ENCODE results near the gene EPS8.

EPS8 gene

DNA sequence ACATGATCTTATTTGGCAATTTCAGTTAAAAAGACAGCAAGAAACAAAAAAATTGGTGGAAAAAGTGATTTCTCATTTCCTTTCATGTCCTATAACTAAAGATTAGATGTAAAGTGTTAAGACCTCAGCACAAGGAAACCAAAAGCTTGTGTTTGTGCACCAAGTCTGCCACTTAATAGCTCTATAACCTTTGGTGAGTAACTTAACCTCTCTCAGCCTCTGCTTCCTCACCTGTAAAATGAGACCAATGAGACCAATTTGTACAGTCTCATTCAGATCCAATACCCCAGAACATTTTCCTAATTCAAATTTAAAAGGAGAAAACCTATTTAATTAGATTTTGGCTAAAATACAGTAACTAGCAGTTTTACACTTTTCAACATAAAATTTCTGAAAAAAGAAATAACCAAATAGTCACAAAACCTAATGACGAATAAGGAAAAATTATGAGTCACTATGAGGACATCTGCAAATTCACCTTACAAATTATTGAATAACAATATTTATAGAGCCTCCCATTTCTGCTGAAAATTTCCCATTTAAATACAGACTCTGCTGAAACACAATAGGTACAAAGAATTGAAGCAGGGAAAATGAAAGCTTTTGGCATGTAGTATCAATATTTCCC, 71.1 kb downstream of the EPS8 start:
- DNase-seq (ENCODE audit: low read depth in 2 of 2): no peak

DNA sequence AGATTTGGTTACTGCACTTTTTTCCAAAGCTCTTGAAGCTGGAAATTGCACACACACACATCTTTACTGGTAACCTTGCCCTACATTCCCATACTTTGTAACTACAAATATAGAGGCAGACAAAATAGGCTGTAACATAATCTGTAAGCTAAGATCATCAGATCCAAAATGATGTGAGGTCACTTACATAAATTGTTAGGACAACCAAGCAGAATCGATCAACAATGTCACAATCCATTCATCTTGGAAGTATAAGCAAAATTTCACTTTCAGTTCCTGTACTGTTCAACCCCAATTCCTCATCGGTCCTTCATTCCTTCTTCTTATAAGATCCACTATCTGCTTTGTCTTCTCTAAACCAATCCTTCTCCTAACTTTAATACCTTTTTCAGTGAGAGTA, 72.6 kb downstream of the EPS8 start:
- DNase-seq (ENCODE audit: low read depth in 2 of 2): no peak

DNA sequence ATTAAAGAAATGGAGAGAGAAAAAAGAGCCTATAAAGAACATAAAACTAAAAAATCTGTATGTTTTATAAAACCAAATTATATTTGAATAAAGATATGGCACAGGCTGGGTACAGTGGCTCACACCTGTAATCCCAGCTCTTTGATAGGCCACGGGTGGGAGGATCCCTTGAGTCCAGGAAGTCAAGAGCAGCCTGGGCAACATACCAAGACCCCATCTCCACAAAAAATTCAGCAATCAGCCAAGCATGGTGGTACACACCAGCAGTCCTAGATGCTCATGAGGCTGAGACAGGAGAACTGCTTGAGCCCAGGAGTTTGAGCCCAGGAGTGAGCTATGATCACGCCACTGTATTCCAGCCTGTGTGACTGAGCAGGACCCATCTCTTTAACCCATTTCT, 74.9 kb downstream of the EPS8 start:
- DNase-seq (ENCODE audit: low read depth in 2 of 2): no peak

DNA sequence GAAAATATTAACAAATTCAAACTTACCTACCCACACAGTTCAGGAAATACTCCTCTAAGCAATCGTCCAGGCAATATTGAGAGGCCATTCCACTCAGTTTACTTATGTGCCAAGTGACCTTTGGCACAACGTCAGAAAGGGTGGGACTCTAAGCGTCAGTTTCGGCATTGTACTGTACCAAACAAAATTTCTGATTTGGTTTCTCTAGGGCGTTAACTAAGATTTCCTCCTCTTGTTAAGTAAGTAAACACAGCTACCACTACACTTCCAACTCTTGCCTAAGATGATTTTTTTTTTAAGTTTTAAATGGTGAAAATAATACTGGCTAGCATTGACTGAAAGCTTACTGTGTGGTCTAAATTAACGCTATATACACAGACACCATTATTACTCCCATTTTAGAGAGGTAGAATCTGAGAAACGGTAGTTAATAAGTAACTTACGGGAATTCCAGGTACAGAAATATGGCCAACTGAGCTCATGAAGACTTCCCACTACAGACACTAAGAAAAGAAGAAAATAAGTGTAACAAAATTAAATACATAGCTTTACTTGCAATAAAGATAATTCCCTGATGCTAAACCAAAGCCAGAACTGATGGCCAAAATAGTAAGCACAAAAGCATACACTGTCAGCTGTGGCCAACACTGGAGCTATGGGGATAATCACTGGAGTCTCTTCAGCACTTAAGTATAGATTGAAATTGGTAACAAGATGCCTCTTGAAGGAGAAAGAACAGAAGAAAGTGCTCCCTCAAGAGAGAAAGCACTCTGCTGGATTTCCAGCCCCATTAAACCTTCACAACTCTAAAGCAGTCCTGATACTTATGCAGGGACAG, 76.1 kb downstream of the EPS8 start:
- DNase-seq (ENCODE audit: low read depth in 2 of 2): no peak

DNA sequence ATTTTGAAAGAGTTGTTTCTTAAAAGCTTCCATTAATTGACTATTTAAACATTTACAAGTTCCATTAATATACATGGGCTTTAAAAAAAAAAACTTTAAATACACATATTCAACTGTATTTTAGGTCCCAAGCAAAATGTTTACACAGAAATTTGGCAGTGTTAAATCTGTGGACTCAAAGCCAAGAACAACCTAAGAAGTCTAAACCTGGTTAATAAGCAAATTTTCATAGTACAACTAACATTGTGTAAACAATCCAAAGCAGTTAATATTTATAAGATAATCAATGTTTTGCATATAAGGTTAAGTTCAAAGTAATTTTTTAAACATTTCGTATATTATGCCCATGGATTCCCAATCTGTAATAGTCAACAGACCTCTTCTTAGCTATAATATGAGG, 77.0 kb downstream of the EPS8 start:
- no peak for DNase-seq (ENCODE audit: low read depth in 2 of 2)

DNA sequence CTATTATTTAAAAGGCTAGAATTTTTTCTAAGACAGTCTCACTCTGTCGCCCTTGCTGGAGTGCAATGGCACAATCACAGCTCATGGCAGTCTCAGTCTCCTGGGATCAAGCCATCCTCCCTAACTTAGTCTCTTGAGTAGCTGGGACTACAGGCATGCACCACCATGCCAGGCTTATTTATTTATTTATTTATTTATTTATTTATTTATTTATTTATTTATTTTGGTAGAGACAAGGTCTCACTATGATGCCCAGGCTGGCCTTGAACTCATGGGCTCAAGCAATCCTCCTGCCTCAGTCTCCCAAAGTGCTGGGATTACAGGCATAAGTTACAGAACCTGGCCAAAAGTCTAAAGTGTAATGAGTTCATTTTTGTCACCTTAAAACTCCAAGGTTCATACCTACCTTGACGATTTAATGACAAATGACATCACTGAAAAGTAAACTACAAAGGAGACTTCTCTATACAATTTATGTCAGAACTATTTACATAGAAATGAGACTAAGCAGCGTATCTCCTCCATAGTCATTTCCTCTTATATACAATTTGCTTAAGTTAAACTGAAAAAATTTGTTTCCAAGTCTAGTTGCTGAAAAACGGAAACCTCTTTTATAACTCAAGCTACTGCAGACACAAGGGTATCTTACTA, 78.2 kb downstream of the EPS8 start:
- DNase-seq (ENCODE audit: low read depth in 2 of 2): no peak

DNA sequence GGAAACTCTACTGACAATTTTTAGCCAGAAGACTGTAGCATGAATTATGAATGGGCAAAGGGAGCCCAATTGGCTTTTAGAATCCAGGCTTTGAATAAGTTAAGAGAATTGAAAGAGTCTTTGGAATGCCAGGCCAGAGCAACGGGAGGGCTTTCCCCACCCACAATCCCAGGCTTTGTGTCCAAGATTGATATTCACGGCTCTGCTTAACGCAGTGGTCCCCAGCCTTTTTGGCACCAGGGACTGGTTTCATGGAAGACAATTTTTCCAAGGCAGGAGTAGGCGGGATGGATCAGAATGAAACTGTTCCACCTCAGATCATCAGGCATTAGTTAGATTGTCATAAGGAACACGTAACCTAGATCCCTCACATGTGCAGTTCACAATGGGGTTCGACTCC, 79.6 kb downstream of the EPS8 start:
- no peak for DNase-seq (ENCODE audit: low read depth in 2 of 2)

DNA sequence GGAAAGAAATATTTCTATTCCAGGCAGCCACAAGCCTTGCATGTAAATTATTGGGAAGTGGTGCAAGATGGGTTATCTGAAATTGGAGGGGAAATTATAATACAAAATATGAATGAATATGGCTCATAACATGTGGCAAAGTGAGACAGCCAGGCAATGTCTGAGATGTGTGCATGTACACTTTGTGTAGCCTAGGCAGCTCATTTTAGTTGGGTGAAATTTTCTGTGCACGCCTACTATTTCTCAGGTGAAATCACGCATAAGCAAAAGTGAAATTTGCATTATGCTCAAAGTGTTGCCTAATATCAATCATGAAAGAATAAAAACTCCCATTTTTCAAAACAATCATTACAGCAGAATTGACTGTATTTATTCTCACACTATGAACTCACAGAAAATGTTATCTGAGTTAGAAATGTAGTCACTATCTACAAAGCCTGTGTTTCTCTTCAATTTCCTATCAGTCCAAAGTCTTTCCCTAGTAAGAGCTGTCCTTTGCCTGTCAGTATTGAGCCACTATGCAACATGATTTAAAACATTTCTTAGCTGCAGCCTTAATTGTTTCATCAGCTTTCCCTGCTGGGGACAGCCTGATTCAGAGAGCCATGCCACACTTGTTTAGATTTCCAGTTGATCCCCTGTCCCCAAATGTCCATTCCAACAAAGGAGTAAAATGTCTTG, 80.7 kb downstream of the EPS8 start:
- DNase-seq (ENCODE audit: low read depth in 2 of 2): no peak

DNA sequence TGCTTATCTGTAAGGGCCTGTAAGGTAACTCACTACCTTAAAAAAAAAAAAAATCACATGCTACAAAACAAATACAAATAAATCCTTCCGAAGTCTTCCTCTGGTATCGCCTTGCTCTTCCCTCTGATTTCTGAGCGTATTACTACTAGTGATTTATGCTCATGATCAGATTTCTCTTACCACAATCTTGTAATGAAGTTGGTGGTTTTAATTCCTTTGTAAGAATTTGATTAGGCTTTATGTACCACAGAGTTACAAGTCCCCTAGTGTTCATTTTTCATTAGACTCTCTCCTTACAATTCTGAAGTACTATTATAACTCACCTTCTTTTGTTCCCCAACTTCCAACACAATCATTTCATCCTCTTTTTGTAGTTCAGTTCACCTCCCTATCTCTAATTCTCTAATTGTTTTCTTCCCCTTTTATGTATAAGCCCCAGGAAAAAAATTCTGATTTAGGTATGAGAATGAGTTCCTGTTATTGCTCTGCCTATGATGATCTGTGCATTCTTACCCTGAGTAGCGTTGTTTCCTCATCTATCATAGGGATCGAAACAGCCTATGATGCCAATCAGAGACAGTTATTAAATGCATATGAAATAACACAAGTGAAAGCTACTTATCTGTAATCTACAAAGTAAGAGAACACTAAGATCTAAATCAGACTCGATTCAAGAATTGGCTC, 81.5 kb downstream of the EPS8 start:
- DNase-seq (ENCODE audit: low read depth in 2 of 2): no peak

DNA sequence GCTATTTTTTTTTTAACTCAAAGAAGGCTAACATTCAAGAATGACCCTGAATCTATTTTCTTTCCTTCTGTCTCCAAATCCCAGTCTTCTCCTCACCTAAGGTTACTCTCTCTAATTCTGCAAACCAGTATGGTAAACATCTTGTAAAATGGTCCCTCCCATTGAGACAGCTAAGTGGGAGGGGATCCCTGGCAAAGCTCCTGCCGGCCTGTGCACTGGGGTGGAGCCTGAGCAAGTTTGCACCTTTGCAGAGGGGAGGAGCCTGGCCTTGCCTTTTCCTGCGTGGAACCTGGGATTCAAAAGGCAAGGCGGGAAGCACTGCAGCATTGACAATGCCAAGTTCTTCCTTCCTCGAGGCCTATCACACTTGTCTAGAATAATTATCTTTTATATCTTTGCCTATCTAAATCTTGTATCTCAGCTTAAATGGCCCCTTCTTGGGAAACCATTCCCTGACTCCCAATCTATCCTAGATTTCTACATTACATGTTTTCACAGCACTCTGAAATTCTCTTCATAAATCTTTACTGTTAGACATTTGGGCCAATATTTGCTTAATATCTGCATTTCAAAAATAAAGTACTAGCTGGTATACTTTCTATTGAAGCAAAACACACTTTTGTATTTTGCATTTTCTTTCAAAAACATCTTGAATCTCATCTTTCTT, 83.0 kb downstream of the EPS8 start:
- no peak for DNase-seq (ENCODE audit: low read depth in 2 of 2)

DNA sequence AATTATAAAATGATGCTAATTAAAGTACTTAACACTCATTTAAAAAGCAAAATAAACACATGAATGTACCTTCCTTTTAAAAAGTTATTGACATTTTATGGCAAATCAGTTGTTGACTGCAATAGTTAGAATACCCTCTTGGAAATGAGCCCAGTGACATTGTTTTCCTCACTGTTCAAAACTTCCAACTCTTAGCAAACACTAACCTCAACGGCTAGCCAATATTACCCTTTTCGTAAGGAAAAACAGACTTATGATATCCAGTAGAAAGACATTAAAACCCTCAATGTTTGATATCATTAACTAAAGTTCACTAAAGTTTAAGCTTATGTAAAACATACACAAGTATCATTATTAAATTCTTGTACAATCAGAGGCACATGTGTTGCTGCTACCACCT, 83.6 kb downstream of the EPS8 start:
- no peak for DNase-seq (ENCODE audit: low read depth in 2 of 2)

DNA sequence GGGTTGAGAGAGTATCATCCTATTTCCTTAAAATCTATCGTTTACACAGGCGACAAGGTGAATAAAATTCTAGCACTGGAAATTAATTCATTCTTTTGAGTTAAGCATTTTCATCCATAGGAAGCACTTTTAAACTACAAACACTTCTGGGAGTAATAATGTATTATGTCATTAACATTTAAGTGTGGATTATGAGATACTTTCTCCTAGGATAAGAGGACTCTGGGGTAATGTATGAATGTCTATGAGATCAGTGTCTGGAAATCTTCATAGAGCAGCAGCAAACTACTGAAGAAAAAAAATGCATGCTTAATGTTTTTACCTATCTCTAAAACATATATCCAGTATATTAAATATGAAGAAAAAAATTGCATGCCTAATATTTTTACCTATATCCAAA, 86.9 kb downstream of the EPS8 start:
- no peak for DNase-seq (ENCODE audit: low read depth in 2 of 2)

DNA sequence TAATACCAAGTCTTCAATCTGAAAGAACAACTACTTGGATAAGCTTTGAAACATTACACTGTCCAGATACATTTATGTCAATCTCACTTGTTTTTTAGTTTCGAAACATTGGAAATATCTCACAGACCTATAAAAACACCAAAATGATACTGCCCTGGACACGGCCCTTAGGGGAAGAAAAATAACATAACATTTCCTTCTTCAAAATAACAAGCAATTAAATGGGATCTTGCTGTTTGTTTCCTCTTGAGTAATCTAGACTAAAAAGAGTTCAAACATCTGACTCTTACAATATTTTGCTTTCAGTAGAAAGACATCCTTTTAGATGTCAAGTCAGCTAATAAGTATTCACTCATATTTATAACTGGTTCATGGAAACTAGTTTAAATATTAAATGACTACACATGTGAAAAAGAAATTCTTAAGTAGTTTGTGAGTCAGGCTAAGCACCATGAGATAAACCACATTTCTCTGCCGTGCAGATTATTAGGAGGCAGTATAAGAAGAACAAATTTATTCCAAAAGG, 87.5 kb downstream of the EPS8 start:
- no peak for DNase-seq (ENCODE audit: low read depth in 2 of 2)

DNA sequence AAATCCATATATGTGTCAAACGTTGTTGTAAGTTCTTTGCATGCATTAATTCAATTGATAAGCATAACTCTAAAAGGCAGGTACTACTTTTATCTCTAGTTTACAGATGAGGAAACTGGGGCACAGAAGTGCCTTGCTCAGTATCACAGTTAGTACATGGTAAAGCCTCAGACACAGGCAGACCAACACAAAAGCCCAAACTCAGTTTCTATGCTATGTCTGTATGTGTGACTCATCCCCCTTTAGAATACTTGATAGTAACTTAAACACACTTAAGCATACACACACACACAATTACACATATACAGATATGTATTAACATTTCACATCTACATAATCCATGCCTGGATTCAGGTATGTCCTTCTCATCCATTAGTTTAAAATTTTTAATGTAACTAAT, 88.0 kb downstream of the EPS8 start:
- DNase-seq (ENCODE audit: low read depth in 2 of 2): no peak

DNA sequence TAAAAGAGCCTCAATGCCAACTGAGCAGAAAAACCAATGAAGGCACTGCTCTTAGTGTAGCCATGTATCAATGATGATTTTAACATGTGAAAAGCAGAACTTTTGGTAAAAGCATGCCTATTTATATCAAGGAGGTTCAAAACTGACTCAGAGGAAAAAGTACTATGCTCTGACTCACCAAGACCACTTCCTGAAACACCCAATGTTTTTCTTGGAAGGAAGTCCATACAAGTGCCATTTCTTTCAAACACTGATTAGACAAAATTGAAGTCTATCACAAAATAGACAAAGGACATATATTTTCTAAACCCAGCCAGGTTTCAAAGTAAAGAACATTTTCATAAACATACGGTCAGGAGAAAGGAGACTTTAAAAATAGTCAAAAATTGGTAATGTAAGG, 88.6 kb downstream of the EPS8 start:
- no peak for DNase-seq (ENCODE audit: low read depth in 2 of 2)

DNA sequence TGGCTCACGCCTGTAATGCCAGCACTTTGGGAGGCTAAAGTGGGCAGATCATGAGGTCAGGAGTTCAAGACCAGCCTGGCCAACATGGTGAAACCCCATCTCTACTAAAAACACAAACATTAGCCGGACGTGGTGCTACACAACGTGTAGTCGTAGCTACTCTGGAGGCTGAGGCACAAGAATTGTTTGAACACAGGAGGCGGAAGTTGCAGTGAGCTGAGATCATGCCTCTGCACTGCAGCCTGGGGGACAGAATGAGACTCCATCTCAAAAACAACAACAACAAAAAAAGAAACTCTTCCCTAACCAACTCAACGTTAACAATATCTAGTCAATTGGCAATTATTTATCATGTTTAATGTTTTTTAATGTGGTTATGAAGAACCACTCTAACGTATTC, 89.3 kb downstream of the EPS8 start:
- DNase-seq (ENCODE audit: low read depth in 2 of 2): no peak

DNA sequence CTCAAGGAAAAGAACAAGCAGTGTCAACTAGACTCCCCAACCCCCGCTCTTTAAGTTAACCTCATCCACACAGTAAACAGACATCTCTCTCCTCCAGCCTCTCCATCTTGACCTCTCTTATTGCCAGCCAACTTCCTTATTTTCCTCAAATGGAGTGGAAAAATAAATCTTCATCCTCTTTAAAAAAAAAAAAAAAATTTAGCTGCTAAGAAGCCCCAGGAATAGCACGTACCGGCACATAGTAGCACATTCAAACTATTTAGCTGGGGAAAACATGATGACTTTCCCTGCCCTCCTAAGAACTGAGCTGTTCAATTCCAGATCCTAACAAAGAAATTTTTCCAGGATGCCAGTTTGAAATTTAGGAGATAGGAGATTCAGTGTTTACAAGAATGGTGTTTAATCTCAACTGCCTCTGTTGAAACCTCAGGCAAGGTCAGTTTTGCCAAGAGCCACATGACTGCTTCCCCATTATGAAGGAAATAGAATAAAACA, 90.8 kb downstream of the EPS8 start:
- no peak for DNase-seq (ENCODE audit: low read depth in 2 of 2)

DNA sequence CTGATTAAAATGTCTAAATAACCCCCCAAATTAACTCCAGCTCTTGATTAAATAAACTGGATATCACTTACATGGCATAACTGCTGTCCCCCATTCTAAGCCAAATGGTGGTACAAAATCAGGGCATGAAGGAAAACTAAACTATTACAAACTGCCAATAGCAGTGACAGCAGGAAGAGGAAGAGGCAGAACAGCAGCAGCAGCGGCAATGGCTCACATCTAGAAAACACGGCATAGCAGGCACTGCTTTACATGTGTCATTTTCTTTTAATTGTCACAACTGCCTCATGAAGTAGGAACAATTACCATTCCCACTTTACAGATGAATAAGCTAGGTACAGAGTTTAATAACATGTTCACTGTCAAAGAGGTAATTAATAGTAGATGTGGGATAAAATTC, 92.0 kb downstream of the EPS8 start:
- no peak for DNase-seq (ENCODE audit: low read depth in 2 of 2)

DNA sequence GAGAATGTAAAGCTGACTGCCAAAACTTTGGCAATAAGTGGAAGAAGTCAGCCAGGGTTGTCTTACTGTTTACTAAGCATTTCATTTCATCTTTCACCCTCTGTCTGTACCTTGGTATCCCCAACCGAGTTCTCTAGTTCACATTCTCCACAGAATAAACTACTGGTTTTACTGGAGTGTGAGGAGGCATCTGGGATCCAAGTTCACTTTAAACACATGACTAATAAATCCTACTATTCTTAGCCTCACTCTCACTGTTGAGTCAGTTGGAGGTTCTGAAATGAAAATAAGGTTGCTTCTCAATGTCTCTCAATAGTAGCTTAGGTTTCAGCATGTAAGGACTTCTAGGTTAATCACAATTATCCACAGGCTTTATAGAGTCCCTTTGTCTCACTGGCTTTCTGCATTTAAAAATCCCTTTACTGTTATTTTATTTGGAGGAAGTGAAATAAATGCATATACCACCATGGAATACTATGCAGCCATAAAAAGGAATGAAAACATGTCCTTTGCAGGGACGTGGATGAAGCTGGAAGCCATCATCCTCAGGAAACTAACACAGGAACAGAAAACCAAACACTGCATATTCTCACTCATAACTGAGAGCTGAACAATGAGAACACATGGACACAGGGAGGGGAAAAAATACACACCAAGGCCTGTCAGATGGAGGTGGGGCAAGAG, 95.8 kb downstream of the EPS8 start:
- DNase-seq (ENCODE audit: low read depth in 2 of 2): no peak

DNA sequence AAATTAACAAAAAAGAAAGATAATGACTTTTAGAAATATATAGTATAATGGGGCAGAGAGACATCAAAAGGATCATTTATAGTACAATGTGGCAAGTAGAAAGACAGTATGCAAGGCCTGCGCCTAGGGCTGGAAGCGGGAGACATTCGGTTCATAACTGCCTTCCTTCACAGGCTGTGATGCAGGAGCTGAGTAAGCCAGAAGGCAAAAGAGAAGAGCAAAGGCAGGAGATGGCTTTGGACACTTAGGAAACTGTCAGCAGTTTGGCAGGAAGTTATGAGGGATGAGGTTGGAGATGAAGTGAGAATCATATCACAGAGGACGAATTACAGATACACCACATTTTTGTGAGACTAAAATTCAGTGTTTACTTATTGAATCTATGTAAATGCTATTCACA, 97.8 kb downstream of the EPS8 start:
- no peak for DNase-seq (ENCODE audit: low read depth in 2 of 2)
